Neural cell (in vitro differentiated cells): ENCODE data around the gene ODF2. TPM values are rescaled to one million over a fixed set of nuclear protein-coding genes. Genes with fewer than 3 reads are reported as not detected.

Experiments used
- H2AFZ ChIP-seq: fragments of 200-600, 300-800 bp; sonication (generic), shearing (Covaris generic); 2 replicates; pipeline ENCODE4 v1.6.0; 2014; ENCODE audit warnings: low read depth, mild to moderate bottlenecking, antibody characterized with exemption, low read length, moderate library complexity
- H3F3A ChIP-seq: fragments of 200-600 bp; shearing (Covaris generic); 2 replicates; pipeline ENCODE4 v1.6.1; 2016; ENCODE audit warnings: mild to moderate bottlenecking, moderate library complexity, mixed read lengths, antibody characterized with exemption, low read length; ENCODE audit not compliant: insufficient read depth, poor library complexity, severe bottlenecking
- H3K27ac ChIP-seq: fragments of 200-600, 300-800 bp; sonication (generic), shearing (Covaris generic); 2 replicates; pipeline ENCODE4 v1.5.1; 2014; ENCODE audit warnings: mild to moderate bottlenecking, low read length, moderate library complexity
- H3K27me3 ChIP-seq: fragments of 300-800, 200-600 bp; sonication (generic), shearing (Covaris generic); 2 replicates; pipeline ENCODE4 v1.6.0; 2014; ENCODE audit warnings: mild to moderate bottlenecking, low read depth, low read length, moderate library complexity; ENCODE audit not compliant: insufficient read depth
- H3K36me3 ChIP-seq: fragments of 300-800, 200-600 bp; sonication (generic), shearing (Covaris generic); 2 replicates; pipeline ENCODE4 v1.5.1; 2014; ENCODE audit warnings: mild to moderate bottlenecking, antibody characterized with exemption, low read length, moderate library complexity; ENCODE audit not compliant: insufficient read depth
- H3K4me2 ChIP-seq: fragments of 300-800, 200-600 bp; sonication (generic), shearing (Covaris generic); 2 replicates; pipeline ENCODE4 v1.6.0; 2014; ENCODE audit warnings: mild to moderate bottlenecking, low read length
- H3K4me3 ChIP-seq: fragments of 300-800, 200-600 bp; sonication (generic), shearing (Covaris generic); 2 replicates; pipeline ENCODE4 v1.5.1; 2014; ENCODE audit warnings: mild to moderate bottlenecking, low read length, moderate library complexity
- H3K79me2 ChIP-seq: fragments of 200-600 bp; shearing (Covaris generic); replicated peaks from 2 replicates; pipeline ENCODE4 v1.6.0; 2014; ENCODE audit warnings: mild to moderate bottlenecking, low read length, moderate library complexity; ENCODE audit not compliant: insufficient read depth
- H3K9ac ChIP-seq: fragments of 300-800, 200-600 bp; sonication (generic), shearing (Covaris generic); 2 replicates; pipeline ENCODE4 v1.6.1; 2016; ENCODE audit warnings: mild to moderate bottlenecking, low read length, mixed read lengths
- H3K9me2 ChIP-seq: fragments of 200-600 bp; shearing (Covaris generic); 2 replicates; pipeline ENCODE4 v1.6.1; 2016; ENCODE audit warnings: mild to moderate bottlenecking, low read length, mixed read lengths; ENCODE audit not compliant: insufficient read depth
- H3K9me3 ChIP-seq: fragments of 200-600, 300-800 bp; sonication (generic), shearing (Covaris generic); 2 replicates; pipeline ENCODE4 v1.6.1; 2016; ENCODE audit warnings: mild to moderate bottlenecking, mixed run types, low read length, moderate library complexity, mixed read lengths
- H4K20me1 ChIP-seq: fragments of 200-600 bp; shearing (Covaris generic); 2 replicates; pipeline ENCODE4 v1.6.1; 2016; ENCODE audit warnings: mild to moderate bottlenecking, mixed run types; ENCODE audit not compliant: insufficient read depth
- EP300 ChIP-seq: fragments of 450-650 bp; conservative IDR thresholded peaks from 2 replicates; pipeline ENCODE4 v1.6.1; 2014; ENCODE audit warnings: antibody characterized with exemption, mild to moderate bottlenecking, moderate library complexity; ENCODE audit not compliant: poor library complexity, severe bottlenecking
- EZH2 ChIP-seq: fragments of 200-600, 300-800 bp; shearing (Covaris generic), sonication (generic); IDR thresholded peaks from 2 replicates; pipeline ENCODE4 v1.6.1; 2014; ENCODE audit warnings: antibody characterized with exemption, low read length, borderline replicate concordance, mild to moderate bottlenecking; ENCODE audit not compliant: insufficient read depth, poor library complexity, severe bottlenecking
- MXI1 ChIP-seq: fragments of 450-650 bp; conservative IDR thresholded peaks from 2 replicates; pipeline ENCODE4 v1.6.1; 2014; ENCODE audit warnings: antibody characterized with exemption, mild to moderate bottlenecking; ENCODE audit not compliant: poor library complexity, severe bottlenecking
- POLR2AphosphoS5 ChIP-seq: IDR thresholded peaks from 2 replicates; pipeline ENCODE4 v1.6.1; 2012
- RAD21 ChIP-seq: fragments of 450-650 bp; conservative IDR thresholded peaks from 2 replicates; pipeline ENCODE4 v1.6.1; 2014; ENCODE audit warnings: antibody characterized with exemption, mild to moderate bottlenecking, moderate library complexity
- SMC3 ChIP-seq: fragments of 450-650 bp; conservative IDR thresholded peaks from 2 replicates; pipeline ENCODE4 v1.6.1; 2014; ENCODE audit warnings: antibody characterized with exemption, mild to moderate bottlenecking, moderate library complexity; ENCODE audit not compliant: poor library complexity
- TAF1 ChIP-seq: IDR thresholded peaks from 2 replicates; pipeline ENCODE4 v1.6.1; 2012; ENCODE audit warnings: low read depth
- polyA plus RNA-seq: library from polyadenylated mRNA; depleted of rRNA; stranded (reverse); fragments of >200 nt; gene quantifications from 2 replicates; pipeline ENCODE4 v1.2.3, GENCODE V29; 2014
- TF ChIP-seq, protein P1 (sequence below): IDR thresholded peaks from 2 replicates; pipeline ENCODE4 v1.6.1; 2012; ENCODE audit warnings: borderline replicate concordance
- TF ChIP-seq, protein P2 (sequence below): fragments of 450-650 bp; IDR thresholded peaks from 2 replicates; pipeline ENCODE4 v1.5.1; 2014; ENCODE audit warnings: antibody characterized with exemption, mild to moderate bottlenecking, moderate library complexity; ENCODE audit not compliant: poor library complexity, severe bottlenecking

Gene ODF2
- polyA plus RNA-seq, 1 donor from 2014 or later = 39.3 TPM

DNA sequence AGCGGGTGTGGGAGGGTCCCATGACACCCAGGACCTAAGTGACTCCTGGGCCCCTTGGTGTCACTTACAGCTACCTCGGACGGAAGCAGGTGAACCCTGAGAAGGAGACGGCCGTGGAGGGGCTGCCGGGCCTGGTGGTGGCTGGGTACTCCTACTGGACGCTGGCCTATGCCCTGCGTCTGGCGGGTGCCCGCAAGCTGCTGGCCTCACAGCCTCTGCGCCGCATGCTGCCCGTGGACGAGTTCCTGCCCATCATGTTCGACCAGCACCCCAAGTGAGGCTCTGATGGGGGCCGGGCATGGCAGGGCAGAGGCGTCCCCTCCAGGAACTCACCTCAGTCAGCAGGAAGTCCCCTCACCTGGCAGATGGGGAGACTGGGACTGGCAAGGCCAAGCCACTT is 21.5 kb upstream of the ODF2 start:
- no peaks in the 10 kb centered on the region for H3K79me2 ChIP-seq
- no peak overlapping the region for H3K4me3 ChIP-seq
- H3K27ac ChIP-seq = no peak overlapping the region
- H3F3A ChIP-seq = no peaks in the 10 kb centered on the region
- H3K9me3 ChIP-seq = no peaks in the 10 kb centered on the region
- TF ChIP-seq, protein P1, sequence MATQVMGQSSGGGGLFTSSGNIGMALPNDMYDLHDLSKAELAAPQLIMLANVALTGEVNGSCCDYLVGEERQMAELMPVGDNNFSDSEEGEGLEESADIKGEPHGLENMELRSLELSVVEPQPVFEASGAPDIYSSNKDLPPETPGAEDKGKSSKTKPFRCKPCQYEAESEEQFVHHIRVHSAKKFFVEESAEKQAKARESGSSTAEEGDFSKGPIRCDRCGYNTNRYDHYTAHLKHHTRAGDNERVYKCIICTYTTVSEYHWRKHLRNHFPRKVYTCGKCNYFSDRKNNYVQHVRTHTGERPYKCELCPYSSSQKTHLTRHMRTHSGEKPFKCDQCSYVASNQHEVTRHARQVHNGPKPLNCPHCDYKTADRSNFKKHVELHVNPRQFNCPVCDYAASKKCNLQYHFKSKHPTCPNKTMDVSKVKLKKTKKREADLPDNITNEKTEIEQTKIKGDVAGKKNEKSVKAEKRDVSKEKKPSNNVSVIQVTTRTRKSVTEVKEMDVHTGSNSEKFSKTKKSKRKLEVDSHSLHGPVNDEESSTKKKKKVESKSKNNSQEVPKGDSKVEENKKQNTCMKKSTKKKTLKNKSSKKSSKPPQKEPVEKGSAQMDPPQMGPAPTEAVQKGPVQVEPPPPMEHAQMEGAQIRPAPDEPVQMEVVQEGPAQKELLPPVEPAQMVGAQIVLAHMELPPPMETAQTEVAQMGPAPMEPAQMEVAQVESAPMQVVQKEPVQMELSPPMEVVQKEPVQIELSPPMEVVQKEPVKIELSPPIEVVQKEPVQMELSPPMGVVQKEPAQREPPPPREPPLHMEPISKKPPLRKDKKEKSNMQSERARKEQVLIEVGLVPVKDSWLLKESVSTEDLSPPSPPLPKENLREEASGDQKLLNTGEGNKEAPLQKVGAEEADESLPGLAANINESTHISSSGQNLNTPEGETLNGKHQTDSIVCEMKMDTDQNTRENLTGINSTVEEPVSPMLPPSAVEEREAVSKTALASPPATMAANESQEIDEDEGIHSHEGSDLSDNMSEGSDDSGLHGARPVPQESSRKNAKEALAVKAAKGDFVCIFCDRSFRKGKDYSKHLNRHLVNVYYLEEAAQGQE = no peak
- TF ChIP-seq EZH2 = no peak
- H3K4me2 ChIP-seq = no peak overlapping the region
- no peaks in the 10 kb centered on the region for H4K20me1 ChIP-seq
- no peaks in the 10 kb centered on the region for H3K36me3 ChIP-seq
- no peak overlapping the region for H3K9ac ChIP-seq
- no peaks in the 10 kb centered on the region for H3K27me3 ChIP-seq
- H3K9me2 ChIP-seq = no peaks in the 10 kb centered on the region
- H2AFZ ChIP-seq = no peak overlapping the region

DNA sequence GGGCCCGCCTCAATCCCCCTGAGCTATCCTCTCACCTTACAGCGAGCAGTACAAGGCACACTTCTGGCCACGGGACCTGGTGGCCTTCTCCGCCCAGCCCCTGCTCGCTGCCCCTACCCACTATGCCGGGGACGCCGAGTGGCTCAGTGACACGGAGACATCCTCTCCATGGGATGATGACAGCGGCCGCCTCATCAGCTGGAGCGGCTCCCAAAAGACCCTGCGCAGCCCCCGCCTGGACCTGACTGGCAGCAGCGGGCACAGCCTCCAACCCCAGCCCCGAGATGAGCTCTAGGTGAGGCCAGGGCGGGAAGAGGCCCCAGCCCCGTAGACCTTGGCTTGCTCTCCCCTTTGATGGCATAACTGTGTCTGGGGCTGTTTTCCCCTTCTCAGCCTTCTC is 20.2 kb upstream of the ODF2 start:
- Histone ChIP-seq H3K9ac (no peak overlapping the region), H4K20me1 (no peaks in the 10 kb centered on the region), H3K4me2 (no peak overlapping the region), H3K27ac (no peak overlapping the region), H3K4me3 (no peak overlapping the region), H2AFZ (no peak overlapping the region), H3K27me3 (no peaks in the 10 kb centered on the region), H3K9me2 (no peaks in the 10 kb centered on the region), H3F3A (no peaks in the 10 kb centered on the region), H3K79me2 (no peaks in the 10 kb centered on the region), H3K9me3 (no peaks in the 10 kb centered on the region), H3K36me3 (no peaks in the 10 kb centered on the region)
- no peak for TF ChIP-seq EZH2
- no peak for TF ChIP-seq EP300
- TF ChIP-seq, protein P1 = no peak
- TF ChIP-seq MXI1 = no peak
- no peak for TF ChIP-seq TAF1
- TF ChIP-seq, protein P2, sequence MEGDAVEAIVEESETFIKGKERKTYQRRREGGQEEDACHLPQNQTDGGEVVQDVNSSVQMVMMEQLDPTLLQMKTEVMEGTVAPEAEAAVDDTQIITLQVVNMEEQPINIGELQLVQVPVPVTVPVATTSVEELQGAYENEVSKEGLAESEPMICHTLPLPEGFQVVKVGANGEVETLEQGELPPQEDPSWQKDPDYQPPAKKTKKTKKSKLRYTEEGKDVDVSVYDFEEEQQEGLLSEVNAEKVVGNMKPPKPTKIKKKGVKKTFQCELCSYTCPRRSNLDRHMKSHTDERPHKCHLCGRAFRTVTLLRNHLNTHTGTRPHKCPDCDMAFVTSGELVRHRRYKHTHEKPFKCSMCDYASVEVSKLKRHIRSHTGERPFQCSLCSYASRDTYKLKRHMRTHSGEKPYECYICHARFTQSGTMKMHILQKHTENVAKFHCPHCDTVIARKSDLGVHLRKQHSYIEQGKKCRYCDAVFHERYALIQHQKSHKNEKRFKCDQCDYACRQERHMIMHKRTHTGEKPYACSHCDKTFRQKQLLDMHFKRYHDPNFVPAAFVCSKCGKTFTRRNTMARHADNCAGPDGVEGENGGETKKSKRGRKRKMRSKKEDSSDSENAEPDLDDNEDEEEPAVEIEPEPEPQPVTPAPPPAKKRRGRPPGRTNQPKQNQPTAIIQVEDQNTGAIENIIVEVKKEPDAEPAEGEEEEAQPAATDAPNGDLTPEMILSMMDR = no peak
- TF ChIP-seq POLR2AphosphoS5 = no peak
- TF ChIP-seq RAD21 = no peak
- no peak for TF ChIP-seq SMC3
